SK-N-SH treated with all-trans-retinoic acid at 6 μM for 48 hours (cell line): ENCODE data around the gene LAIR2.

ENCODE experiments used
- ARNTL ChIP-seq: fragments of 450-650 bp; formaldehyde crosslinking; IDR thresholded peaks from 2 replicates; pipeline ENCODE4 v1.5.0; 2020; ENCODE audit warnings: low read depth, mild to moderate bottlenecking, moderate library complexity, borderline replicate concordance
- CREB5 ChIP-seq: fragments of 250-450 bp; sonication (Bioruptor Pico); IDR thresholded peaks from 2 replicates; pipeline ENCODE4 v1.5.1; 2020; ENCODE audit warnings: low read depth, mild to moderate bottlenecking, moderate library complexity
- CSDC2 ChIP-seq: fragments of 250-450 bp; sonication (Bioruptor Pico); IDR thresholded peaks from 2 replicates; pipeline ENCODE4 v1.5.0; 2020; ENCODE audit warnings: mild to moderate bottlenecking, moderate library complexity
- GLIS3 ChIP-seq: fragments of 250-450 bp; sonication (Bioruptor Pico); IDR thresholded peaks from 2 replicates; pipeline ENCODE4 v1.5.0; 2020; ENCODE audit warnings: mild to moderate bottlenecking, moderate library complexity
- OSR1 ChIP-seq: fragments of 250-450 bp; sonication (Bioruptor Pico); IDR thresholded peaks from 2 replicates; pipeline ENCODE4 v1.8.0; 2022; ENCODE audit warnings: moderate library complexity, mild to moderate bottlenecking, inconsistent platforms
- PATZ1 ChIP-seq: fragments of 250-450 bp; sonication (Bioruptor Pico); IDR thresholded peaks from 2 replicates; pipeline ENCODE4 v1.8.0; 2020; ENCODE audit warnings: mild to moderate bottlenecking, moderate library complexity, borderline replicate concordance
- ZFP30 ChIP-seq: fragments of 450-650 bp; formaldehyde crosslinking; IDR thresholded peaks from 2 replicates; pipeline ENCODE4 v1.5.0; 2022; ENCODE audit warnings: mild to moderate bottlenecking, moderate library complexity

GRCh38 chr19:54489341-54489740 lies 13.3 kb upstream of the LAIR2 start:
- TF ChIP-seq PATZ1 (no peak), ARNTL (CRISPR knock-in tag) (no peak), ZFP30 (CRISPR knock-in tag) (no peak), GLIS3 (CRISPR knock-in tag) (no peak), CSDC2 (CRISPR knock-in tag) (no peak), CREB5 (no peak), OSR1 (CRISPR knock-in tag) (no peak)
